Transverse colon (tissue), 4 donors: ENCODE data around the gene CRLF2. TPM values are rescaled to one million over a fixed set of nuclear protein-coding genes. Genes with fewer than 3 reads are reported as not detected.
A peak's percentile ranks its signal among the peaks of the same experiment; 100 is the strongest.
"Not testable (repeated sequence)": the region's sequence is repeated elsewhere in the genome, so short reads cannot be mapped to it uniquely, and the experiment has no call there.

Source experiments
- DNase-seq: peaks from one replicate; pipeline ENCODE4 v3.0.0-alpha.2; 2019
- H3K27ac ChIP-seq, 4 donors: fragments of 200-600 bp; sonication (generic); 2 replicates each; pipeline ENCODE4 v1.5.1; 2016 to 2018; ENCODE audit warnings: inconsistent platforms in 4 of 4
- H3K27me3 ChIP-seq: fragments of 200-600 bp; sonication (generic); 2 replicates; pipeline ENCODE4 v1.5.1; 2017; ENCODE audit warnings: inconsistent platforms
- H3K36me3 ChIP-seq, 4 donors: fragments of 200-600 bp; sonication (generic); 2 replicates each; pipeline ENCODE4 v1.5.1; 2017 to 2019; ENCODE audit warnings: inconsistent platforms in 4 of 4
- H3K4me1 ChIP-seq, 4 donors: fragments of 200-600 bp; sonication (generic); 2 replicates each; pipeline ENCODE4 v1.5.1; 2017 to 2020; ENCODE audit warnings: inconsistent platforms in 4 of 4
- H3K4me3 ChIP-seq, 4 donors: fragments of 200-600 bp; sonication (generic); 1 replicate in 1 of 4; 2 replicates in 3 of 4; pipeline versions ENCODE4 v1.5.1 to v1.6.1; 2017 to 2019; ENCODE audit warnings: inconsistent platforms in 4 of 4
- H3K9me3 ChIP-seq, 2 donors: fragments of 200-600 bp; sonication (generic); 2 replicates each; pipeline ENCODE4 v1.5.1; 2017 to 2019; ENCODE audit warnings: inconsistent platforms in 2 of 2
- CTCF ChIP-seq, 5 experiments: fragments of 200-600 bp in 3 of 5; fragments of 450-650 bp in 2 of 5; sonication (generic) in 3 of 5; IDR thresholded peaks; 1 replicate in 2 of 5; 2 replicates in 3 of 5; pipeline ENCODE4 v1.5.1; 2016 to 2017; ENCODE audit warnings: antibody characterized with exemption in 5 of 5, inconsistent platforms in 3 of 5, mild to moderate bottlenecking in 2 of 5, moderate library complexity in 1 of 5
- EP300 ChIP-seq: sonication (generic); formaldehyde crosslinking; IDR thresholded peaks from one replicate; pipeline ENCODE4 v1.6.1; 2017; ENCODE audit warnings: antibody characterized with exemption, low read depth
- POLR2A ChIP-seq: fragments of 450-650 bp; IDR thresholded peaks from one replicate; pipeline ENCODE4 v1.6.1; 2016; ENCODE audit warnings: antibody characterized with exemption, mild to moderate bottlenecking, moderate library complexity
- POLR2AphosphoS5 ChIP-seq, 3 donors: sonication (generic); formaldehyde crosslinking; IDR thresholded peaks; one replicate each; pipeline ENCODE4 v1.6.1; 2016; ENCODE audit warnings: antibody characterized with exemption in 3 of 3
- WGBS, 2 donors: methylation state at CpG; one replicate each; pipeline ENCODE4 v1.1.5; 2018; ENCODE audit warnings: low coverage in 1 of 2; 5-methylcytosine and 5-hydroxymethylcytosine counted together
- in situ Hi-C, 4 donors: fragments of 200-750 bp; cut with MboI; loops; one replicate each; pipeline versions ENCODE4 v1.15.0 to v1.15.1; 2017; ENCODE audit warnings: low sequenced_read_pairs in 3 of 4, low pct_ligation_motif_present in 1 of 4, low pct_unique_long_range_greater_than_20kb in 1 of 4
- intact Hi-C: fragments of 100-400 bp; cut with DNase I; formaldehyde crosslinking; loops from one replicate; pipeline ENCODE4 v1.15.1; 2023; ENCODE audit warnings: low total_unique reads
- total RNA-seq, 4 donors: library from RNA; depleted of rRNA; stranded (reverse); fragments of >200 nt; gene quantifications; one replicate each; pipeline ENCODE4 v1.1.0, GENCODE V29; 2016

CRLF2 gene
- total RNA-seq, 4 donors from 2014 or later, result 0.41 to 15.0 TPM; not detected in 2

- Histone ChIP-seq H3K27me3 (no peaks in the 10 kb centered on the region), H3K4me3 (no peak overlapping the region), H3K27ac (no peak overlapping the region), H3K9me3 (no peaks in the 10 kb centered on the region), H3K4me1 (no peaks in the 10 kb centered on the region), H3K36me3 (no peaks in the 10 kb centered on the region)
- TF ChIP-seq EP300 (peak; percentile 52), POLR2AphosphoS5 (IDR thresholded peaks at IDR 0.05) (no peak)
- 59 to 69% methylated on average over 5 to 23 of the region's 23 CpGs for WGBS, 2 donors
- intact Hi-C loops (no loop called here), in situ Hi-C loops (no loop called here)
- DNase-seq, result peak; percentile 61
These were observed 27.3 kb upstream of the CRLF2 start for GRCh38 chrX:1239681-1240142.

- WGBS, 2 donors, result 72 to 74% methylated on average over 6 to 15 of the region's 15 CpGs
- TF ChIP-seq CTCF (IDR thresholded peaks at IDR 0.05) (no peak), EP300 (no peak), POLR2A (no peak), POLR2AphosphoS5 (IDR thresholded peaks at IDR 0.05) (no peak)
- in situ Hi-C loops, result no loop called here
These were observed 19.5 kb upstream of the CRLF2 start for GRCh38 chrX:1231850-1232465.

GRCh38 chrX:1228101-1228500 lies 15.7 kb upstream of the CRLF2 start:
- H3K27me3 ChIP-seq, H3K4me3 ChIP-seq, in situ Hi-C loops, H3K36me3 ChIP-seq, intact Hi-C loops, H3K27ac ChIP-seq, DNase-seq, H3K4me1 ChIP-seq, H3K9me3 ChIP-seq: not testable (repeated sequence)
- WGBS, 2 donors, result 91% methylated on average over 8 of the region's 8 CpGs

More at GRCh38 chrX:1231850-1232465, 19.5 kb upstream of the CRLF2 start:
- H3K4me3 ChIP-seq, result no peak overlapping the region
- no peaks in the 10 kb centered on the region for H3K27me3 ChIP-seq
- DNase-seq, result no peak
- H3K27ac ChIP-seq, result no peak overlapping the region
- no peaks in the 10 kb centered on the region for H3K36me3 ChIP-seq
- no peaks in the 10 kb centered on the region for H3K9me3 ChIP-seq
- intact Hi-C loops, result no loop called here
- H3K4me1 ChIP-seq, result no peaks in the 10 kb centered on the region

- intact Hi-C loops, result no loop called here
- in situ Hi-C loops, result no loop called here
- Histone ChIP-seq H3K9me3 (no peaks in the 10 kb centered on the region), H3K27ac (no peak overlapping the region), H3K4me3 (no peak overlapping the region), H3K36me3 (no peaks in the 10 kb centered on the region), H3K27me3 (no peaks in the 10 kb centered on the region), H3K4me1 (no peaks in the 10 kb centered on the region)
- TF ChIP-seq POLR2AphosphoS5 (IDR thresholded peaks at IDR 0.05), result no peak
- TF ChIP-seq CTCF (IDR thresholded peaks at IDR 0.05), result no peak
- TF ChIP-seq POLR2A, result no peak
- TF ChIP-seq EP300, result no peak
- DNase-seq, result no peak
These were observed 13.8 kb upstream of the CRLF2 start for GRCh38 chrX:1226249-1226648.

GRCh38 chrX:1224954-1225353 lies 12.5 kb upstream of the CRLF2 start:
- no peak for TF ChIP-seq EP300
- no peak for TF ChIP-seq CTCF (IDR thresholded peaks at IDR 0.05)
- TF ChIP-seq POLR2AphosphoS5 (IDR thresholded peaks at IDR 0.05), result no peak
- TF ChIP-seq POLR2A, result no peak
- WGBS, 2 donors, result 40 to 54% methylated on average over 7 to 8 of the region's 8 CpGs
- in situ Hi-C loops, result no loop called here

More at GRCh38 chrX:1224954-1225353, 12.5 kb upstream of the CRLF2 start:
- Histone ChIP-seq H3K9me3 (no peaks in the 10 kb centered on the region), H3K4me3 (no peak overlapping the region), H3K27ac (no peak overlapping the region), H3K36me3 (no peaks in the 10 kb centered on the region), H3K27me3 (no peaks in the 10 kb centered on the region), H3K4me1 (no peaks in the 10 kb centered on the region)
- DNase-seq, result no peak
- intact Hi-C loops, result no loop called here
